ENCODE data around the gene CCL7. TPM values are rescaled to one million over a fixed set of nuclear protein-coding genes. Genes with fewer than 3 reads are reported as not detected.

CCL7 gene
- total RNA-seq, 2 donors from 2014 or later, result not detected

Other genes with a start within 250 kb of the CCL7 start
- gene CCL2, start 14.9 kb upstream of the CCL7 start, total RNA-seq, result 10 to 100 TPM; 30.2 to 41.8 TPM
- gene CCL11, start 15.5 kb downstream of the CCL7 start, total RNA-seq, result 1 to 10 TPM in 1 of 2 donors, not detected in 1; 1.1 TPM
- gene CCL8, start 49.2 kb downstream of the CCL7 start, total RNA-seq, result not detected
- gene CCL13, start 86.3 kb downstream of the CCL7 start, total RNA-seq, result not detected
- gene CCL1, start 93.0 kb downstream of the CCL7 start, total RNA-seq, result not detected